ENCODE results near the gene ENG.

The ENG gene

GRCh38 chr9:127869310-127870152 is 15.1 kb upstream of the ENG start:
- Histone ChIP-seq H3K27me3 (ENCODE audit: control insufficient read depth, low read length) (no peaks in the 10 kb centered on the region), H3K9me3 (ENCODE audit: control insufficient read depth, insufficient read depth, low read length) (no peaks in the 10 kb centered on the region), H4K20me1 (ENCODE audit: control insufficient read depth, insufficient read depth, low read depth, low read length) (no peaks in the 10 kb centered on the region), H3K4me2 (ENCODE audit: low read length) (no peak overlapping the region), H3F3A (ENCODE audit: control insufficient read depth, insufficient read depth) (0 out of 2 replicates have a peak, but pooled peaks cover 8% of the 10 kb centered on the region), H3K79me2 (ENCODE audit: control insufficient read depth, low read length) (no peaks in the 10 kb centered on the region), H3K36me3 (ENCODE audit: control insufficient read depth, low read length) (no peaks in the 10 kb centered on the region), H3K4me3 (ENCODE audit: low read length) (no peak overlapping the region), H3K4me1 (ENCODE audit: control insufficient read depth, low read length) (peaks cover 23% of the 10 kb centered on the region), H3K27ac (ENCODE audit: low read depth, low read length) (no peak overlapping the region), H3K9me2 (replicated peaks; ENCODE audit: control insufficient read depth, low read length) (no peaks in the 10 kb centered on the region)
- TF ChIP-seq EZH2phosphoT487 (IDR thresholded peaks at IDR 0.05; ENCODE audit: borderline replicate concordance, low read length) (no peak), CTCF (IDR thresholded peaks at IDR 0.05; ENCODE audit: low read depth, low read length, poor library complexity, severe bottlenecking) (peak; percentile 95)

GRCh38 chr9:127868278-127868902 is 13.9 kb upstream of the ENG start:
- no peaks in the 10 kb centered on the region for H3K27me3 ChIP-seq (ENCODE audit: control insufficient read depth, low read length)
- no peaks in the 10 kb centered on the region for H4K20me1 ChIP-seq (ENCODE audit: control insufficient read depth, insufficient read depth, low read depth, low read length)
- H3K36me3 ChIP-seq (ENCODE audit: control insufficient read depth, low read length), result no peaks in the 10 kb centered on the region
- TF ChIP-seq CTCF (IDR thresholded peaks at IDR 0.05; ENCODE audit: low read depth, low read length, poor library complexity, severe bottlenecking) (no peak), EZH2phosphoT487 (IDR thresholded peaks at IDR 0.05; ENCODE audit: borderline replicate concordance, low read length) (no peak)
- no peak overlapping the region for H3K4me3 ChIP-seq (ENCODE audit: low read length)
- peaks cover 23% of the 10 kb centered on the region for H3K4me1 ChIP-seq (ENCODE audit: control insufficient read depth, low read length)
- H3K4me2 ChIP-seq (ENCODE audit: low read length), result no peak overlapping the region
- no peaks in the 10 kb centered on the region for H3K9me3 ChIP-seq (ENCODE audit: control insufficient read depth, insufficient read depth, low read length)
- no peaks in the 10 kb centered on the region for H3K79me2 ChIP-seq (ENCODE audit: control insufficient read depth, low read length)
- H3F3A ChIP-seq (ENCODE audit: control insufficient read depth, insufficient read depth), result peaks cover 8% of the 10 kb centered on the region
- no peak overlapping the region for H3K27ac ChIP-seq (ENCODE audit: low read depth, low read length)
- no peaks in the 10 kb centered on the region for H3K9me2 ChIP-seq (replicated peaks; ENCODE audit: control insufficient read depth, low read length)

- H3F3A ChIP-seq (ENCODE audit: control insufficient read depth, insufficient read depth), result peaks cover 16% of the 10 kb centered on the region
- H3K9me2 ChIP-seq (replicated peaks; ENCODE audit: control insufficient read depth, low read length), result no peaks in the 10 kb centered on the region
- peaks cover 29% of the 10 kb centered on the region for H3K4me1 ChIP-seq (ENCODE audit: control insufficient read depth, low read length)
- H3K36me3 ChIP-seq (ENCODE audit: control insufficient read depth, low read length), result no peaks in the 10 kb centered on the region
- no peak for TF ChIP-seq EZH2phosphoT487 (IDR thresholded peaks at IDR 0.05; ENCODE audit: borderline replicate concordance, low read length)
- no peak for TF ChIP-seq CTCF (IDR thresholded peaks at IDR 0.05; ENCODE audit: low read depth, low read length, poor library complexity, severe bottlenecking)
- H3K9me3 ChIP-seq (ENCODE audit: control insufficient read depth, insufficient read depth, low read length), result no peaks in the 10 kb centered on the region
- H3K27ac ChIP-seq (ENCODE audit: low read depth, low read length), result no peak overlapping the region
- H3K27me3 ChIP-seq (ENCODE audit: control insufficient read depth, low read length), result no peaks in the 10 kb centered on the region
- no peak overlapping the region for H3K4me2 ChIP-seq (ENCODE audit: low read length)
- no peak overlapping the region for H3K4me3 ChIP-seq (ENCODE audit: low read length)
- H4K20me1 ChIP-seq (ENCODE audit: control insufficient read depth, insufficient read depth, low read depth, low read length), result no peaks in the 10 kb centered on the region
- no peaks in the 10 kb centered on the region for H3K79me2 ChIP-seq (ENCODE audit: control insufficient read depth, low read length)
Measured at GRCh38 chr9:127867356-127868277, 13.2 kb upstream of the ENG start.

All from DOHH2 (cell line).